H54 (cell line): Measurements from ENCODE around the gene BMPR1B.
"Not testable (repeated sequence)": the region's sequence is repeated elsewhere in the genome, so short reads cannot be mapped to it uniquely, and the experiment has no call there.

ENCODE experiments used
- DNase-seq: peaks from one replicate; pipeline ENCODE4 v3.0.0; 2011; ENCODE audit warnings: low spot score, mixed read lengths; ENCODE audit not compliant: insufficient read length
- FAIRE-seq: peaks from 3 replicates; lab custom pipeline; 2011; peaks lifted over from hg19 to GRCh38; lab: Jason Lieb, UNC
- POLR2A ChIP-seq: IDR thresholded peaks from 2 replicates; pipeline ENCODE4 v1.6.1; 2011; ENCODE audit warnings: low read depth, mild to moderate bottlenecking, low read length

The BMPR1B gene

GRCh38 chr4:95157596-95157995 lies 399.8 kb downstream of the BMPR1B start:
- TF ChIP-seq POLR2A, result no peak
- no peak for DNase-seq
- no peak for FAIRE-seq

GRCh38 chr4:95158045-95158444 lies 400.3 kb downstream of the BMPR1B start:
- no peak for TF ChIP-seq POLR2A
- FAIRE-seq, result no peak
- no peak for DNase-seq

- no peak for FAIRE-seq
- DNase-seq, result no peak
- no peak for TF ChIP-seq POLR2A
These were observed 400.9 kb downstream of the BMPR1B start for GRCh38 chr4:95158626-95159025.

DNA sequence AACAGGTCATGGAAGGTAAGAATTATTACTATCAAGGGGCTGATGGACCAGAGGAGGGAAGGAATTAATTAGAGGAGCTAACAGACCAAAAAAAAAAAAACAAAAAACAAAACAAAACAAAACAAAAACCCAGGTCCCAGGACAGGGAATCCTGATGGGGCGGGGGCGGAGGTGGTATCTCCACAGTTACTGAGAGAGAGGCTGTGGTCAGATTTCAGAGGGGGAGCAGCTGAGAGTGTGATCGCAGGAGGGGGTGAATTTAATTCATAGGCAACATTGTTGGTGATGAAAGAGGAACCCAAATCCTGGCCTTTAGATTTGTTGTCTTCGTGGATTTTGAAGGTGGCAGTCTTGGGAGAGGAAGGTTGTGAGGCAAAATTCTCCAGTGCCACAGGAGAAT lies 401.6 kb downstream of the BMPR1B start:
- DNase-seq (no peak), FAIRE-seq (no peak)
- no peak for TF ChIP-seq POLR2A

- no peak for DNase-seq
- no peak for TF ChIP-seq POLR2A
- FAIRE-seq, result no peak
These were observed 404.2 kb downstream of the BMPR1B start for GRCh38 chr4:95161781-95162469.

DNA sequence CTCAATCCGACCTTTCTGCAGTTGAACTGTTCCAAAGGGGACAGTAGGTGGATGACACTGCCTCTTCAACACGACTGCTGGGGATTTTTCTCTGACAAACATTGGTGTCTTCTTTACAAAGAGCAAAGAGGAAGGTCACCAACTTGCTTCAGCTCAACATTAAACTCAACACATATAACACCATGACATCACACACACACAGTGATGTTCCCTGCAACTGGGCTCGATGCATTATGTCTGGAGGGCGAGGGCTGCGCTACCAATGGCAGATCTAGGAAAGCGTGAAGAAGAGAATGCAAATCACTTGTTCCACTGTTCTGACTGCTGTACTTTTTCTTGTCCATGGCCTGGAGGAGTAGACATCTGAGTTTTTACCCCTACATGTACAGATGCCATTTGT lies 405.1 kb downstream of the BMPR1B start:
- no peak for TF ChIP-seq POLR2A
- DNase-seq, result no peak
- no peak for FAIRE-seq

DNA sequence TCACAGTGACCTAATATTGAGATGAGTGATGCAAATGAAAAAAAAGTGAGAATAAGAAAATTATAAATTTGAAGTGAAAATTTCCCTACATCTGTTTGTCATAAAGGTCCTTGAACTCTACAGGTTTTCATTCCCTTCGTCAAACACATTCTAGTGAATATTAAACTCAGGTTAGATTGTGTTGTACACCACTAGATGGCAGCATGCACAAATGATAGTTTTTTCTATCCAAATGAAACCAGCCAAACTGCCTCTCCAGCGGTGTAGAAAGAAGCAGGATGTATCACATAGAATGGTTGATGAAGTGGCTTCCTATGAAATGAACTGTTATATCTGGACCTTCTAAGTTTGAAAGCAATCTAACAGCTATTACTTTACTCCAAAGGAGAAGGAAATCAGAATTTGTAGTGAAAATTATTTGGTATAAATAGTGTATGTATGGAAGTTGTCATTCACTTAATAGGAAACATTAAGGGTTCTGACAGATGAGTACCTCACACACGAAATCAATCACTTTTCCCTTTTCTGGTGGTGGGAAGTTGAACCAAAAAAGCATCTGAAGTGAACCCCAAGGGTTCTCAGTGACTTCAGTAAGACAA lies 408.3 kb downstream of the BMPR1B start:
- DNase-seq (peak; percentile 4), FAIRE-seq (peak; percentile 11)
- TF ChIP-seq POLR2A, result no peak

DNA sequence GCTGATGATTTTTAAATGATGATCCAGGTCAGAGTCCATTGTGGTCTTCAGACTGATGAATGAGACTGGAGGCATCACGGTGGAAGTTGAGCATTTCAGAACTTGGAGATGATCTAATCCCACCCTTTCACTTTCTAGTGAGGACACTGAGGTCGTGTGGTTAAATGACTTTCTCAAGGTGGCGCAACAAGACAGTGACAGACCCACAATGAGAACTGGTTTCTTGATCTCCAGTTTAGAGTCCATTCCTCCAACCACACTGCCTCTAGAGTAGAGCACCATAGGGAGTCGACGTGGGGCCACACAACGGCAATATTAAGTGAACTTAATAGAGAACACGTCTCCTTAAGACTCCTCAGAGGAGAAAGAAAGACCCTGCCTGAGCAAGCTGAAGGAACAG lies 410.1 kb downstream of the BMPR1B start:
- DNase-seq (no peak), FAIRE-seq (no peak)
- TF ChIP-seq POLR2A, result no peak

- no peak for TF ChIP-seq POLR2A
- FAIRE-seq (no peak), DNase-seq (no peak)
These were observed 412.4 kb downstream of the BMPR1B start for GRCh38 chr4:95170176-95170575.

DNA sequence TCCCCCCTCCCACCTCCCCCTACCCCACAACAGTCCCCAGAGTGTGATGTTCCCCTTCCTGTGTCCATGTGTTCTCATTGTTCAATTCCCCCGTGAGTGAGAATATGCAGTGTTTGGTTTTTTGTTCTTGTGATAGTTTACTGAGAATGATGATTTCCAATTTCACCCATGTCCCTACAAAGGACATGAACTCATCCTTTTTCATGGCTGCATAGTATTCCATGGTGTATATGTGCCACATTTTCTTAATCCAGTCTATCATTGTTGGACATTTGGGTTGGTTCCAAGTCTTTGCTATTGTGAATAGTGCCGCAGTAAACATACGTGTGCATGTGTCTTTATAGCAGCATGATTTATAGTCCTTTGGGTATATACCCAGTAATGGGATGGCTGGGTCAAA lies 413.6 kb downstream of the BMPR1B start:
- FAIRE-seq, DNase-seq: not testable (repeated sequence)

GRCh38 chr4:95178938-95179337 lies 421.2 kb downstream of the BMPR1B start:
- TF ChIP-seq POLR2A, result no peak
- FAIRE-seq (no peak), DNase-seq (no peak)

DNA sequence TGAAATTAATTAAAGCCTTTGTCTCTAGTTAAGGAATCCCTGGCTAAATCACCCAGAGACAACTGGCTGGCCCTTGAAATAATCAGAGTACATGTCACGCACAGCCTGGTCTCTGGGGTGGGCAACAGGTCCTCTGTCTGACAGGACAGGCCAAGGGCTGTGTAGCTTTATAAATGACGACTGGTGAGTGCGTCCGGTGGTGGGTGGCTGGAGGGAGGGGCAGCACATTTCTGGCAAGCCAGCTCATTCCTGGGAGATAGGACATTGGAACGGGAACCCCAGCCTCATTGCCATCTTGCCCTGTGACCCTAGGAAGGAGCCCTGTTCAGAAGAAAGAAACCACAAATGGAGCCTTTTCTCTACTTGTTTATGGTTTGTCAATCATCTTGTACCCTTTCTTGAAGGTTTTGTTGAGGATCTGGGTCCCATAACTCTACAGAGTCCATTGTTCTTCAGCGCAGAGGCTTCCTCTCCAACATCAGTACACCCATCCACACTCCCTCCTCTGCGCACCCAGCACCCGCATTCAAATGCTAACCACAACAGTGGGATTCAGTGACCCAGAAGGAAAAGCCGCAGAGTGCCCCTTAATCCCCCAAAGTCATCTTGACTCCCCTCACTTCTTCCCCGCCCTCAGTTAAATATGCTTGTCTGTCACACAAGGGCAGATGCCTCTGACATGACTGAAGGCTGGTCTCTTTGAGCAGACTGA lies 422.9 kb downstream of the BMPR1B start:
- DNase-seq (no peak), FAIRE-seq (no peak)

DNA sequence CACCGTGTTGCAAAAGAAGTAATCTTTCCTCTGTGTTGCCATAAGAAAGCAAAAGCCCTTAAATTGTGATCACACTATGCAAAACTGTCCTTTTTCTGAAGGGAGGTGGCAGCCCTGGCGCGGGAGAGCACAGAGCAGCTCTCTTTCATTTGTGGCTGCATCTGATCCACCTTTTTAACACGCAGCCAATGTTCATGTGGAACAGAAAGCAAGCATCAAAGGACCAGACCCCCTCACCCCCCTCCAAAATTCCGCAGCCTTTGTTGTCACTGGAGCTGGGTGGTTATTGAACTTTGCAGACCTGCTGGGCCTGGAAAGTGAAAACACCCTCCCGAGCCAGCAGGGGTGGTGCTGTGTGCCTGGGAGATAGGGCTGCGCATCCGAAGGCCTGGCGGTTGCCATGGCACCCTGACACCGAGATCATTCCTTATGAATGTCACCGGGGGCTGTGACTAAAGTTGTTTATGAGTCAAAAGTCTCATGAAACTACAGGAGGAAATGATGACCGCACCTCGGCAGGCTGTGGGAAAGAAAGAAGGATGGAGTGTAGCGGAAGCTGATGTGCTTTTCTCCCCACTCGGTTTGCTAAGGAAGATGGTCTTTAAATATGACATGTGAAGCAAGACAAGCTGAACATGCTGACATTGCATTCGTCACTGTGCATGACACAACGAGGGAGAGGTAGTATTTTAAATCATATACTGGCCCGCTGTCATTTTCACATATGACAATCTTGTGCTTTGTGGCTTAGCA lies 423.7 kb downstream of the BMPR1B start:
- DNase-seq, result peak; percentile 54
- no peak for TF ChIP-seq POLR2A
- FAIRE-seq, result no peak

More for the DNA sequence above, 422.9 kb downstream of the BMPR1B start:
- TF ChIP-seq POLR2A, result no peak

DNA sequence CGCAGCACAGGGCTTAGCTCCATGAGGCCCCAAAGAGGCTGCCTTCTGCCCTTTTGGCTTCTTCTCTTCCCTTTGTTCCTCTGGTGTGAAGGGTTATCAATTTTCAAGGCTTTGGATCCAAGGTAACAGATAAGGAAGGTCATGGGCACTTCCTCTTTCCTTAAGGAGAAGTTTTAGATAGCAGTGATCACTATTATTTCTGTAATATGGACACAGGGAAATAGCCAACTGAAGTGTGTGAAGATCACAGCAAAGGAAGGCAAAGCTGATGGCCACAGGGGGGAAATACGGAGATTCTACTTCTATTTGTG lies 424.2 kb downstream of the BMPR1B start:
- TF ChIP-seq POLR2A, result no peak
- no peak for FAIRE-seq
- no peak for DNase-seq
